ENCODE results near the gene SCP2. TPM values are rescaled to one million over a fixed set of nuclear protein-coding genes. Genes with fewer than 3 reads are reported as not detected.

SCP2 gene
- total RNA-seq, 2 experiments from 2014 or later: 63.9 to 75.5 TPM

- BruUV-seq (replicated peaks): no TSS peak
- ChIA-PET POLR2A (no interaction called here), CTCF (ENCODE audit: unreplicated experiment) (no interaction called here)
Measured at GRCh38 chr1:53037159-53037558, 110.1 kb downstream of the SCP2 start.

GRCh38 chr1:53038566-53038965 is 111.5 kb downstream of the SCP2 start:
- H3K79me2 ChIP-seq (ENCODE audit: insufficient read depth, low read depth, low read length): no peaks in the 10 kb centered on the region
- H4K20me1 ChIP-seq (ENCODE audit: insufficient read depth, low read length): no peaks in the 10 kb centered on the region
- BruUV-seq (replicated peaks): no TSS peak
- no peak for TF ChIP-seq EZH2phosphoT487 (IDR thresholded peaks at IDR 0.05; ENCODE audit: borderline replicate concordance, low read depth, low read length)
- TF ChIP-seq CTCF (conservative IDR thresholded peaks at IDR 0.05; ENCODE audit: low read length): no peak
- peaks cover 12% of the 10 kb centered on the region; the same call in 1 of the 2 replicates for H3K36me3 ChIP-seq (ENCODE audit: insufficient read depth, low read length)
- intact Hi-C loops (cut with micrococcal nuclease; ENCODE audit: unreplicated experiment): no loop called here
- H3K9me2 ChIP-seq (ENCODE audit: insufficient read depth, low read length): no peaks in the 10 kb centered on the region
- no peak overlapping the region for H3K27ac ChIP-seq (ENCODE audit: low read depth, low read length, poor library complexity, severe bottlenecking)
- no peak overlapping the region for H2AFZ ChIP-seq (ENCODE audit: low read length)
- no peak overlapping the region for H3K4me2 ChIP-seq (ENCODE audit: low read length)
- POLR2A ChIA-PET: no interaction called here
- no peaks in the 10 kb centered on the region for H3K4me1 ChIP-seq (ENCODE audit: insufficient read depth, low read length, poor library complexity, severe bottlenecking)
- H3K4me3 ChIP-seq (ENCODE audit: low read depth, low read length, poor library complexity, severe bottlenecking): no peak overlapping the region
- CTCF ChIA-PET (ENCODE audit: unreplicated experiment): no interaction called here
- no peaks in the 10 kb centered on the region for H3K9me3 ChIP-seq (ENCODE audit: low read length)
- DNase-seq (ENCODE audit: low spot score): no peak

More at GRCh38 chr1:53037159-53037558, 110.1 kb downstream of the SCP2 start:
- H3K4me1 ChIP-seq (ENCODE audit: insufficient read depth, low read length, poor library complexity, severe bottlenecking): no peaks in the 10 kb centered on the region
- H3K27ac ChIP-seq (ENCODE audit: low read depth, low read length, poor library complexity, severe bottlenecking): no peak overlapping the region
- H3K4me3 ChIP-seq (ENCODE audit: low read depth, low read length, poor library complexity, severe bottlenecking): no peak overlapping the region
- no peaks in the 10 kb centered on the region for H3K79me2 ChIP-seq (ENCODE audit: insufficient read depth, low read depth, low read length)
- H3K9me3 ChIP-seq (ENCODE audit: low read length): no peaks in the 10 kb centered on the region
- intact Hi-C loops (cut with micrococcal nuclease; ENCODE audit: unreplicated experiment): no loop called here
- H3K4me2 ChIP-seq (ENCODE audit: low read length): no peak overlapping the region
- no peak overlapping the region for H2AFZ ChIP-seq (ENCODE audit: low read length)
- TF ChIP-seq EZH2phosphoT487 (IDR thresholded peaks at IDR 0.05; ENCODE audit: borderline replicate concordance, low read depth, low read length) (no peak), CTCF (conservative IDR thresholded peaks at IDR 0.05; ENCODE audit: low read length) (no peak)
- DNase-seq (ENCODE audit: low spot score): no peak
- H4K20me1 ChIP-seq (ENCODE audit: insufficient read depth, low read length): no peaks in the 10 kb centered on the region
- H3K36me3 ChIP-seq (ENCODE audit: insufficient read depth, low read length): peaks cover 11% of the 10 kb centered on the region
- H3K9me2 ChIP-seq (ENCODE audit: insufficient read depth, low read length): no peaks in the 10 kb centered on the region

- DNase-seq (ENCODE audit: low spot score): no peak
- H3K27ac ChIP-seq (ENCODE audit: low read depth, low read length, poor library complexity, severe bottlenecking): no peak overlapping the region
- H3K9me3 ChIP-seq (ENCODE audit: low read length): no peaks in the 10 kb centered on the region
- intact Hi-C loops (cut with micrococcal nuclease; ENCODE audit: unreplicated experiment): no loop called here
- ChIA-PET CTCF (ENCODE audit: unreplicated experiment) (no interaction called here), POLR2A (interaction anchor here (1.2 kb wide), 1 partner anchor 152 kb away, joined by 3 read pairs; no protein-coding TSS in a partner anchor)
- no peak overlapping the region for H2AFZ ChIP-seq (ENCODE audit: low read length)
- TF ChIP-seq EZH2phosphoT487 (IDR thresholded peaks at IDR 0.05; ENCODE audit: borderline replicate concordance, low read depth, low read length): no peak
- TF ChIP-seq CTCF (conservative IDR thresholded peaks at IDR 0.05; ENCODE audit: low read length): no peak
- H3K36me3 ChIP-seq (ENCODE audit: insufficient read depth, low read length): peaks cover 12% of the 10 kb centered on the region; the same call in 1 of the 2 replicates
- H3K4me3 ChIP-seq (ENCODE audit: low read depth, low read length, poor library complexity, severe bottlenecking): no peak overlapping the region
- H3K4me1 ChIP-seq (ENCODE audit: insufficient read depth, low read length, poor library complexity, severe bottlenecking): no peaks in the 10 kb centered on the region
- no peaks in the 10 kb centered on the region for H3K79me2 ChIP-seq (ENCODE audit: insufficient read depth, low read depth, low read length)
- no peaks in the 10 kb centered on the region for H4K20me1 ChIP-seq (ENCODE audit: insufficient read depth, low read length)
- no peak overlapping the region for H3K4me2 ChIP-seq (ENCODE audit: low read length)
- no peaks in the 10 kb centered on the region for H3K9me2 ChIP-seq (ENCODE audit: insufficient read depth, low read length)
- no TSS peak for BruUV-seq (replicated peaks)
Measured at GRCh38 chr1:53043271-53043670, 116.2 kb downstream of the SCP2 start.

Measured in OCI-LY7 (cell line).